ENCODE results near the gene PRXL2B.

- no peak for TF ChIP-seq POLR2A (IDR thresholded peaks at IDR 0.05; ENCODE audit: low read depth, low read length)
- peak; percentile 43 for TF ChIP-seq POLR2AphosphoS5 (IDR thresholded peaks at IDR 0.05; ENCODE audit: low read depth, low read length)
- no peak for TF ChIP-seq TAF1 (IDR thresholded peaks at IDR 0.05; ENCODE audit: borderline replicate concordance, low read depth, low read length)
These were observed 30.8 kb upstream of the PRXL2B start for GRCh38 chr1:2555634-2556276.
